Hepatocyte (in vitro differentiated cells): ENCODE measurements around the gene PIK3C2G.

ENCODE experiments used
- EZH2 ChIP-seq: fragments of 200-600 bp; sonication (generic); IDR thresholded peaks from 2 replicates; pipeline ENCODE4 v1.6.1; 2016; ENCODE audit warnings: antibody characterized with exemption, mild to moderate bottlenecking, borderline replicate concordance
- EZH2phosphoT487 ChIP-seq: fragments of 200-600 bp; sonication (generic); IDR thresholded peaks from one replicate; pipeline ENCODE4 v1.6.1; 2018; ENCODE audit warnings: antibody characterized with exemption, mild to moderate bottlenecking, low read depth, moderate library complexity; ENCODE audit not compliant: unreplicated experiment, severe bottlenecking

DNA sequence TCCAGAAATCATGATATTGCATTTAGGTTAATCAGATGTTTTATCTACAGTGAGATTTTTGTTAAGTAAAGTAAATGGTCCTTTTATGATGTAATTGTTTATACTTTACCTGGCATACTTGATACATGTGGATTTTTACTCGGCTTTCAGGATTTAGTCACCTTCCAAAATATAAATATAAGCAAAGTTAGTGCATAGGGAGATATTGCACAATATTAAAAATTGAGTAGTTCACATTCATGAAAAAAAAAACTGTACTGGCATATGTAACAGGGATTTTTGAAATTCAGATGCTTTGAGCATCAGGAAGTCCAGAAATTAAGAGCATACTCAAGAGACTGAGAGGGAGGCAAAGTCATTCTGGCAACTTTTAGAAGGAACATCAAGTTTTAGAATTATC lies 303.0 kb downstream of the PIK3C2G start:
- TF ChIP-seq EZH2, result no peak
- no peak for TF ChIP-seq EZH2phosphoT487
